Keratinocyte (primary cell): ENCODE measurements around the gene LILRA6.
"Not testable (repeated sequence)": the region's sequence is repeated elsewhere in the genome, so short reads cannot be mapped to it uniquely, and the experiment has no call there.

Experiments used
- EZH2 ChIP-seq: IDR thresholded peaks from one replicate; pipeline ENCODE4 v1.6.1; 2012; ENCODE audit warnings: inconsistent platforms, mild to moderate bottlenecking, low read length, moderate library complexity
- TF ChIP-seq, protein P1 (sequence below), 3 experiments: IDR thresholded peaks in 1 of 3; conservative IDR thresholded peaks in 1 of 3; optimal IDR thresholded peaks in 1 of 3; 2 replicates in 2 of 3; 3 replicates in 1 of 3; pipeline versions ENCODE3 to v1.5.1; 2011; ENCODE audit warnings: low read length in 3 of 3, mild to moderate bottlenecking in 3 of 3, moderate library complexity in 2 of 3, control low read depth in 1 of 3, inconsistent platforms in 1 of 3; ENCODE audit not compliant: insufficient read depth in 2 of 3; ENCODE audit errors: extremely low read depth in 1 of 3

DNA sequence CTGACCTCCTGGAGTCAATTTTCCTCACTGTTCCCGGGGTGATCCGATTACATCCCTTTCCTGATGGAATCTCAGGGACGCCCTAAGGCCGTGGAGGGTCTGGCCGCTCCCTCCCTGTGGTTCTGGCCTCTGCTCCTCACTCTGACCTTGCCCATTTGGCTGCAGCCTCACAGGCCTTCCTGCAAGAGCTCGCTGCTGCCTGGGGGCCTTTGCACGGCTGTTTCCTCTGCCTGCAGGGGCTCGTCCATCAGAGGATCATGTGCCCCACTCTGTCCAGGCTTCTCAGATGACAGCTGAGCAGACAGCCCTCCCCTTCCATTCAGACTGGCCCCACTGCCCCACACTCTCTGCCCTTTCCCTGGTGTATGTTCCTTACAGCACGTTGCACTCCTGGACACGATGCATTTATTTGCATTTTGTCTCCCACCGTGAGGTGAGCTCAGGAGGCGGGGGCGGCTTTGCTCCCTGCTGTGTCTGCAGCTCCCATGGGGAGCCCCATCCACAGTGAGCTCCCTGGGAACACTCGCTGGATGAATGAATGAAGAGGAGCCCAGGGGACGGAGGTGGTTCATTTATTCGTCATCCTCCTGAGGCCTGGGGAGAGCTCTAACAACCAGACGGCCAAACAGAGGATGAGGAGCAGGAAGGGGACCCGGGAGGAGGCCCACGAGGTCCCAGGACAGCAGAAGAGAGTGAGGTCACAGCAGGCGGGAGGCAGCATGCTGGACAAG is 24.9 kb downstream of the LILRA6 start:
- TF ChIP-seq, protein P1, sequence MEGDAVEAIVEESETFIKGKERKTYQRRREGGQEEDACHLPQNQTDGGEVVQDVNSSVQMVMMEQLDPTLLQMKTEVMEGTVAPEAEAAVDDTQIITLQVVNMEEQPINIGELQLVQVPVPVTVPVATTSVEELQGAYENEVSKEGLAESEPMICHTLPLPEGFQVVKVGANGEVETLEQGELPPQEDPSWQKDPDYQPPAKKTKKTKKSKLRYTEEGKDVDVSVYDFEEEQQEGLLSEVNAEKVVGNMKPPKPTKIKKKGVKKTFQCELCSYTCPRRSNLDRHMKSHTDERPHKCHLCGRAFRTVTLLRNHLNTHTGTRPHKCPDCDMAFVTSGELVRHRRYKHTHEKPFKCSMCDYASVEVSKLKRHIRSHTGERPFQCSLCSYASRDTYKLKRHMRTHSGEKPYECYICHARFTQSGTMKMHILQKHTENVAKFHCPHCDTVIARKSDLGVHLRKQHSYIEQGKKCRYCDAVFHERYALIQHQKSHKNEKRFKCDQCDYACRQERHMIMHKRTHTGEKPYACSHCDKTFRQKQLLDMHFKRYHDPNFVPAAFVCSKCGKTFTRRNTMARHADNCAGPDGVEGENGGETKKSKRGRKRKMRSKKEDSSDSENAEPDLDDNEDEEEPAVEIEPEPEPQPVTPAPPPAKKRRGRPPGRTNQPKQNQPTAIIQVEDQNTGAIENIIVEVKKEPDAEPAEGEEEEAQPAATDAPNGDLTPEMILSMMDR (optimal IDR thresholded peaks at IDR 0.05 in 1 of 3, IDR thresholded peaks at IDR 0.05 in 1 of 3, conservative IDR thresholded peaks at IDR 0.05 in 1 of 3; ENCODE audit: extremely low read depth in 1 of 3, insufficient read depth in 2 of 3, low read length in 3 of 3), result not testable (repeated sequence)
- not testable (repeated sequence) for TF ChIP-seq EZH2
